GM19452 (cell line): ENCODE results near the gene USP3.
"Not testable (repeated sequence)": the region's sequence is repeated elsewhere in the genome, so short reads cannot be mapped to it uniquely, and the experiment has no call there.

Experiments
- ATAC-seq: cut with Tn5 transposase; IDR thresholded peaks from one replicate; pipeline ENCODE4 v1.9.1; 2021; ENCODE audit not compliant: unreplicated experiment

The USP3 gene

GRCh38 chr15:63509955-63510940 is 5.9 kb downstream of the USP3 start:
- no peak for ATAC-seq

GRCh38 chr15:63512148-63512547 is 7.8 kb downstream of the USP3 start:
- no peak for ATAC-seq

- no peak for ATAC-seq
These were observed 8.9 kb downstream of the USP3 start for GRCh38 chr15:63513271-63513670.

GRCh38 chr15:63513728-63514127 is 9.3 kb downstream of the USP3 start:
- no peak for ATAC-seq

GRCh38 chr15:63514531-63514943 is 10.1 kb downstream of the USP3 start:
- ATAC-seq: no peak

- ATAC-seq: no peak
These were observed 12.8 kb downstream of the USP3 start for GRCh38 chr15:63517202-63517601.

GRCh38 chr15:63517628-63518027 is 13.2 kb downstream of the USP3 start:
- no peak for ATAC-seq

- no peak for ATAC-seq
These were observed 14.6 kb downstream of the USP3 start for GRCh38 chr15:63519041-63519440.

GRCh38 chr15:63519548-63520178 is 15.3 kb downstream of the USP3 start:
- no peak for ATAC-seq

- ATAC-seq: not testable (repeated sequence)
These were observed 16.1 kb downstream of the USP3 start for GRCh38 chr15:63520462-63520861.

- no peak for ATAC-seq
These were observed 17.8 kb downstream of the USP3 start for GRCh38 chr15:63522225-63522578.

- no peak for ATAC-seq
These were observed 19.1 kb downstream of the USP3 start for GRCh38 chr15:63523306-63523990.

- no peak for ATAC-seq
These were observed 20.1 kb downstream of the USP3 start for GRCh38 chr15:63524316-63525015.

GRCh38 chr15:63526401-63526800 is 22.0 kb downstream of the USP3 start:
- ATAC-seq: no peak

GRCh38 chr15:63528138-63528659 is 23.8 kb downstream of the USP3 start:
- no peak for ATAC-seq

- no peak for ATAC-seq
These were observed 25.8 kb downstream of the USP3 start for GRCh38 chr15:63530235-63530634.

GRCh38 chr15:63530752-63531299 is 26.4 kb downstream of the USP3 start:
- ATAC-seq: no peak

- no peak for ATAC-seq
These were observed 27.2 kb downstream of the USP3 start for GRCh38 chr15:63531586-63531985.

- ATAC-seq: no peak
These were observed 27.9 kb downstream of the USP3 start for GRCh38 chr15:63532307-63532744.

GRCh38 chr15:63534888-63535287 is 30.5 kb downstream of the USP3 start:
- not testable (repeated sequence) for ATAC-seq
